GM18520 (cell line): ENCODE data around the gene KLRB1.
"Not testable (repeated sequence)": the region's sequence is repeated elsewhere in the genome, so short reads cannot be mapped to it uniquely, and the experiment has no call there.

ENCODE experiments used
- ATAC-seq: cut with Tn5 transposase; IDR thresholded peaks from one replicate; pipeline ENCODE4 v1.9.1; 2021; ENCODE audit not compliant: unreplicated experiment

KLRB1 gene

GRCh38 chr12:9545489-9545888 lies 62.2 kb downstream of the KLRB1 start:
- ATAC-seq, result not testable (repeated sequence)
